ENCODE data around the gene COL6A2. TPM values are rescaled to one million over a fixed set of nuclear protein-coding genes. Genes with fewer than 3 reads are reported as not detected.
A peak's percentile ranks its signal among the peaks of the same experiment; 100 is the strongest.

The COL6A2 gene
- total RNA-seq, 4 donors from 2014 or later: 942 to 1,525 (median 1,202) TPM

GRCh38 chr21:46061518-46061917 is 36.4 kb upstream of the COL6A2 start:
- Histone ChIP-seq H3K27me3 (peaks cover 0 to 5% (median 0%) of the 10 kb centered on the region in 4 donors), H3K4me1 (peaks cover 35 to 58% (median 48%) of the 10 kb centered on the region in 4 donors), H3K36me3 (no peaks in the 10 kb centered on the region), H3K27ac (replicated peaks in 1 of 4) (peak overlapping the region; percentile 76 to 99 (median 96)), H3K9me3 (peaks cover 0 to 10% (median 3%) of the 10 kb centered on the region in 4 donors), H3K4me3 (no peak overlapping the region)
- intact Hi-C loops (cut with DNase I): no loop called here
- TF ChIP-seq CTCF (IDR thresholded peaks at IDR 0.05) (no peak), EP300 (IDR thresholded peaks at IDR 0.05) (no peak), POLR2AphosphoS5 (IDR thresholded peaks at IDR 0.05) (no peak), POLR2A (IDR thresholded peaks at IDR 0.05; ENCODE audit: low read depth) (no peak)
- 81% methylated on average over 6 of the region's 6 CpGs for WGBS
- no peak for DNase-seq (ENCODE audit: extremely low spot score)

DNA sequence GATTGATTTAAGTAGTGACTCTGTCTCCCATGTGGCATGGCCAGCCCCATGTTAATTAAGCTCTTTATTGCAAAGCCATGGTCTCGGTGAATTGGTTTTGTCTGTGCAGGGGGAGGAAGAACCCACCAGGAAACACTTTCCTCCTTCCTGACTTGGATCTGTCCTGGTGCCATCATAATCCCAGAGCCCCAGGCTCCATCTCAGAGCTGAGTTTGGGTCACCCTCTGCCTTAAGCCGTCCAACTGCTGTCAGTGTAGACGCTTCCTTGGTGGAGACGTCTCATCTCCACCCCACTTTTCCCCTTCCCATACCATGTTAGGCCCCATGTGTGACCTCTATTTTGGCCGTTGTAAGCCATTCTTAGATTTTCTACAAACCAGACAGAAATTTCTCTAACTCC is 36.0 kb upstream of the COL6A2 start:
- Histone ChIP-seq H3K36me3 (no peaks in the 10 kb centered on the region), H3K4me1 (peaks cover 35 to 58% (median 48%) of the 10 kb centered on the region in 4 donors), H3K27me3 (peaks cover 0 to 3% (median 0%) of the 10 kb centered on the region in 4 donors), H3K4me3 (no peak overlapping the region), H3K27ac (replicated peaks in 1 of 4) (peak overlapping the region; percentile 76 to 99 (median 96)), H3K9me3 (peaks cover 0 to 10% (median 3%) of the 10 kb centered on the region in 4 donors)
- no peak for TF ChIP-seq POLR2A (IDR thresholded peaks at IDR 0.05; ENCODE audit: low read depth)
- no peak for TF ChIP-seq EP300 (IDR thresholded peaks at IDR 0.05)
- TF ChIP-seq CTCF (IDR thresholded peaks at IDR 0.05): no peak
- TF ChIP-seq POLR2AphosphoS5 (IDR thresholded peaks at IDR 0.05): no peak
- DNase-seq (ENCODE audit: extremely low spot score): no peak
- WGBS: 86% methylated on average over 5 of the region's 5 CpGs
- intact Hi-C loops (cut with DNase I): no loop called here

DNA sequence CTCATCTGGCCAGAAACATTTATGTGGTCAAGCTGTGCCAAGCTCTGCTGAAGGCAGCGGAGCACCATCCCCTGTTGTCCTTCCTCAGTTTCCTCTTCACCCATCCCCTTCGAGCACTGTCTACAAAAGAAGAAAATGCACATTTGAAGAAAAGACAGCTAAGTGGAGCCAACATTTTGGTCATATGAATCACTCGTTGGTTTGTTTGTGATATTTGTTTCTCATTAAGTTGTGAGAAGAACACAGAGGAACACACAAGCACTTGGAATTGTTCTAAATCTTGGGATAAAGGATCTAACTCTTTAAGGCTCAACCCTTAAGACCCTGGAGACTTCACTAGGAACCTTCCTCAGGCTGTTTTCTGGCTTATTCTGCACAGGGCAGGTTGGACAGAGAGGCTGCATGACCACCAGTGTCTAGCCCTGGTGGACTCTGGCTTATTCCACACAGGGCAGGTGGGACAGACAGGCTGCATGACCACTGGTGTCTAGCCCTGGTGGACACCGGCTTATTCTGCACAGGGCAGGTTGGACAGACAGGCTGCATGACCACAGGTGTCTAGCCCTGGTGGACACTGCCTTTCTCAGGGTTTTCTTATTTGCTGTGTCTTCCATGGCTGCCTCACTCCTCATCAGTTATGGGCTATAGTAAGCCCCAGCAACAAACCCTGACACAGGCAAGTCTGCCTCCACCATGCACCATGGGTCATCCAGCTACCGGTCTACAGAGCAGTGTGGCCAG is 35.3 kb upstream of the COL6A2 start:
- Histone ChIP-seq H3K4me1 (peaks cover 39 to 58% (median 49%) of the 10 kb centered on the region in 4 donors), H3K36me3 (no peaks in the 10 kb centered on the region), H3K27ac (replicated peaks in 1 of 4) (peak overlapping the region in 3 of 4 donors; percentile 76 to 99 (median 94)), H3K27me3 (no peaks in the 10 kb centered on the region), H3K9me3 (peaks cover 0 to 10% (median 3%) of the 10 kb centered on the region in 4 donors), H3K4me3 (no peak overlapping the region)
- intact Hi-C loops (cut with DNase I): no loop called here
- no peak for TF ChIP-seq CTCF (IDR thresholded peaks at IDR 0.05)
- TF ChIP-seq POLR2A (IDR thresholded peaks at IDR 0.05; ENCODE audit: low read depth): no peak
- no peak for TF ChIP-seq EP300 (IDR thresholded peaks at IDR 0.05)
- no peak for TF ChIP-seq POLR2AphosphoS5 (IDR thresholded peaks at IDR 0.05)
- 80% methylated on average over 5 of the region's 5 CpGs for WGBS
- peak; percentile 75 for DNase-seq (ENCODE audit: extremely low spot score)

GRCh38 chr21:46063227-46063626 is 34.7 kb upstream of the COL6A2 start:
- DNase-seq (ENCODE audit: extremely low spot score): peak; percentile 50
- Histone ChIP-seq H3K9me3 (peaks cover 0 to 10% (median 3%) of the 10 kb centered on the region in 4 donors), H3K27me3 (no peaks in the 10 kb centered on the region), H3K4me3 (no peak overlapping the region), H3K36me3 (no peaks in the 10 kb centered on the region), H3K27ac (replicated peaks in 1 of 4) (peak overlapping the region in 3 of 4 donors; percentile 26 to 94 (median 92)), H3K4me1 (peaks cover 43 to 59% (median 51%) of the 10 kb centered on the region in 4 donors)
- WGBS: 78% methylated on average over 4 of the region's 4 CpGs
- TF ChIP-seq POLR2A (IDR thresholded peaks at IDR 0.05; ENCODE audit: low read depth): no peak
- TF ChIP-seq CTCF (IDR thresholded peaks at IDR 0.05): no peak
- TF ChIP-seq EP300 (IDR thresholded peaks at IDR 0.05): no peak
- no peak for TF ChIP-seq POLR2AphosphoS5 (IDR thresholded peaks at IDR 0.05)
- intact Hi-C loops (cut with DNase I): no loop called here

Measured in esophagus muscularis mucosa (tissue), 4 donors.